PC-3 (cell line): ENCODE measurements around the gene KRABD2.

Experiments
- CTCF ChIP-seq: fragments of 300-600 bp; sonication (generic); conservative IDR thresholded peaks from 2 replicates; pipeline ENCODE4 v1.5.1; 2017; ENCODE audit warnings: antibody characterized with exemption, low read depth, mild to moderate bottlenecking, low read length
- EZH2 ChIP-seq: fragments of 300-600 bp; sonication (generic); IDR thresholded peaks from one replicate; pipeline ENCODE4 v1.6.1; 2017; ENCODE audit warnings: antibody characterized with exemption, mild to moderate bottlenecking, low read length; ENCODE audit not compliant: unreplicated experiment

DNA sequence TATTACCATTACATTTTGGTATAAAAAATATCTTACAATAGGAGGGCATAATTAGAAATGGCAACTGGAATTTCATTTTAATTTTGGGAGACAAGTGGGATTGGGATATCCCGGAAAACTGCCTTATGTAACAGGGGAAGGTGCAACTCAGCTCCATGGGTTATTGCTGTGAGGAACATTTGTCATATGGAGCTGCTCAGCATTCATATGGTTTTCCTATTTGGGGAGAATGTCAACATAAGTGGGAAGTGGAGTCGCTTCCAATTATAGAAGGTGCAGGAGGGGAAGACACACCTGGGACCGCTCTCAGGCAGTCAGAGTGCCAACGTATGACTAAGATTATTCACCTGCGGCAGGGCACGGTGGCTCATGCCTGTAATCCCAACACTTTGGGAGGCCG, 26.2 kb downstream of the KRABD2 start:
- TF ChIP-seq EZH2 (no peak), CTCF (no peak)
